SK-N-SH (cell line): ENCODE results near the gene RNF157.

Source experiments
- CTCF ChIP-seq: fragments of 200-600 bp; sonication (generic); IDR thresholded peaks from 2 replicates; pipeline ENCODE4 v1.6.1; 2017; ENCODE audit warnings: antibody characterized with exemption, mild to moderate bottlenecking, moderate library complexity
- EP300 ChIP-seq, 2 experiments: IDR thresholded peaks; 2 replicates each; pipeline versions ENCODE4 v1.4.0 to v1.6.1; 2012; ENCODE audit warnings: borderline replicate concordance in 1 of 2, low read depth in 1 of 2, low read length in 1 of 2
- EZH2phosphoT487 ChIP-seq: fragments of 200-600 bp; sonication (generic); IDR thresholded peaks from 2 replicates; pipeline ENCODE4 v1.6.1; 2017; ENCODE audit warnings: low read depth, mixed run types, mild to moderate bottlenecking, antibody characterized with exemption, moderate library complexity, borderline replicate concordance
- FOXJ3 ChIP-seq: sonication (generic); formaldehyde crosslinking; IDR thresholded peaks from 2 replicates; pipeline ENCODE4 v1.5.1; 2020; ENCODE audit warnings: mild to moderate bottlenecking, missing genetic modification reagents
- FOXM1 ChIP-seq: IDR thresholded peaks from 2 replicates; pipeline ENCODE4 v1.4.0; 2012; ENCODE audit warnings: low read depth, mild to moderate bottlenecking
- JUND ChIP-seq: IDR thresholded peaks from 2 replicates; pipeline ENCODE4 v1.4.0; 2012
- MXI1 ChIP-seq: IDR thresholded peaks from 2 replicates; pipeline ENCODE4 v1.6.1; 2012; ENCODE audit warnings: mild to moderate bottlenecking, low read depth, low read length, improper control_type of control experiment
- NRF1 ChIP-seq: IDR thresholded peaks from 2 replicates; pipeline ENCODE4 v1.6.1; 2012; ENCODE audit warnings: low read depth, mild to moderate bottlenecking, low read length
- POLR2AphosphoS5 ChIP-seq: IDR thresholded peaks from 2 replicates; pipeline ENCODE4 v1.6.1; 2012; ENCODE audit warnings: low read depth, low read length
- RXRA ChIP-seq: IDR thresholded peaks from 2 replicates; pipeline ENCODE4 v1.4.0; 2012; ENCODE audit warnings: low read depth, mild to moderate bottlenecking, borderline replicate concordance
- TAF1 ChIP-seq: IDR thresholded peaks from 2 replicates; pipeline ENCODE4 v1.6.1; 2012; ENCODE audit warnings: low read depth, mild to moderate bottlenecking, low read length, moderate library complexity, borderline replicate concordance
- TF ChIP-seq, protein P1 (sequence below): IDR thresholded peaks from 2 replicates; pipeline ENCODE4 v1.6.1; 2012; ENCODE audit warnings: mild to moderate bottlenecking, low read depth, low read length, moderate library complexity
- TF ChIP-seq, protein P2 (sequence below): IDR thresholded peaks from 2 replicates; pipeline ENCODE4 v1.4.0; 2012; ENCODE audit warnings: low read depth

DNA sequence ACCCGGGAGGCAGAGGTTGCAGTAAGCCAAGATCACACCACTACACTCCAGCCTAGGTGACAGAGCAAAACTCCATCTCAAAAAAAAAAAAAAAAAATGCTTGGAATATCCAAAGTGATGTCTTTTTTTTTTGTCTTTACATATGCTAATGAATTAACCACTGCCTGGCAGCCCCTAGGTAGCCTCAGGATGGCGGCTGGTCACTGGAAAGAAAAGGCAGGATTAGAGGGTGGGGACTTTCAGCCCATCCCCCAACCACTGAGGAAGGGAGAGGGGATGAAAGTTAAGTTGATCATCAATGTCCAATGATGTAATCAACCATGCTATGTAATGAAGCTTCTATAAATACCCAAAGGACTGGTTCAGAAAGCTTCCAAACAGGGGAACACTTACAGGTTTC, 26.8 kb downstream of the RNF157 start:
- no peak for TF ChIP-seq CTCF
- no peak for TF ChIP-seq POLR2AphosphoS5
- TF ChIP-seq EZH2phosphoT487 = no peak
- TF ChIP-seq NRF1 = no peak
- TF ChIP-seq FOXM1 = no peak
- TF ChIP-seq MXI1 = no peak
- TF ChIP-seq JUND = no peak
- no peak for TF ChIP-seq EP300 (IDR thresholded peaks at IDR 0.05; ENCODE audit: borderline replicate concordance in 1 of 2, low read depth in 1 of 2, low read length in 1 of 2)
- TF ChIP-seq, protein P1, sequence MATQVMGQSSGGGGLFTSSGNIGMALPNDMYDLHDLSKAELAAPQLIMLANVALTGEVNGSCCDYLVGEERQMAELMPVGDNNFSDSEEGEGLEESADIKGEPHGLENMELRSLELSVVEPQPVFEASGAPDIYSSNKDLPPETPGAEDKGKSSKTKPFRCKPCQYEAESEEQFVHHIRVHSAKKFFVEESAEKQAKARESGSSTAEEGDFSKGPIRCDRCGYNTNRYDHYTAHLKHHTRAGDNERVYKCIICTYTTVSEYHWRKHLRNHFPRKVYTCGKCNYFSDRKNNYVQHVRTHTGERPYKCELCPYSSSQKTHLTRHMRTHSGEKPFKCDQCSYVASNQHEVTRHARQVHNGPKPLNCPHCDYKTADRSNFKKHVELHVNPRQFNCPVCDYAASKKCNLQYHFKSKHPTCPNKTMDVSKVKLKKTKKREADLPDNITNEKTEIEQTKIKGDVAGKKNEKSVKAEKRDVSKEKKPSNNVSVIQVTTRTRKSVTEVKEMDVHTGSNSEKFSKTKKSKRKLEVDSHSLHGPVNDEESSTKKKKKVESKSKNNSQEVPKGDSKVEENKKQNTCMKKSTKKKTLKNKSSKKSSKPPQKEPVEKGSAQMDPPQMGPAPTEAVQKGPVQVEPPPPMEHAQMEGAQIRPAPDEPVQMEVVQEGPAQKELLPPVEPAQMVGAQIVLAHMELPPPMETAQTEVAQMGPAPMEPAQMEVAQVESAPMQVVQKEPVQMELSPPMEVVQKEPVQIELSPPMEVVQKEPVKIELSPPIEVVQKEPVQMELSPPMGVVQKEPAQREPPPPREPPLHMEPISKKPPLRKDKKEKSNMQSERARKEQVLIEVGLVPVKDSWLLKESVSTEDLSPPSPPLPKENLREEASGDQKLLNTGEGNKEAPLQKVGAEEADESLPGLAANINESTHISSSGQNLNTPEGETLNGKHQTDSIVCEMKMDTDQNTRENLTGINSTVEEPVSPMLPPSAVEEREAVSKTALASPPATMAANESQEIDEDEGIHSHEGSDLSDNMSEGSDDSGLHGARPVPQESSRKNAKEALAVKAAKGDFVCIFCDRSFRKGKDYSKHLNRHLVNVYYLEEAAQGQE = no peak
- no peak for TF ChIP-seq TAF1
- TF ChIP-seq, protein P2, sequence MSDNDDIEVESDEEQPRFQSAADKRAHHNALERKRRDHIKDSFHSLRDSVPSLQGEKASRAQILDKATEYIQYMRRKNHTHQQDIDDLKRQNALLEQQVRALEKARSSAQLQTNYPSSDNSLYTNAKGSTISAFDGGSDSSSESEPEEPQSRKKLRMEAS = no peak
- TF ChIP-seq FOXJ3 (CRISPR knock-in tag) = no peak
- TF ChIP-seq RXRA = no peak
